ENCODE results near the gene CSF1R.
"Not testable (repeated sequence)": the region's sequence is repeated elsewhere in the genome, so short reads cannot be mapped to it uniquely, and the experiment has no call there.

The CSF1R gene

GRCh38 chr5:150104550-150104870, 18.2 kb upstream of the CSF1R start:
- no peak for DNase-seq (ENCODE audit: low read depth in 2 of 2, low spot score in 1 of 2)

- DNase-seq (ENCODE audit: low read depth in 2 of 2, low spot score in 1 of 2): no peak
These were observed 17.6 kb upstream of the CSF1R start for GRCh38 chr5:150103678-150104549.

GRCh38 chr5:150101023-150101422, 14.7 kb upstream of the CSF1R start:
- DNase-seq (ENCODE audit: low read depth in 2 of 2, low spot score in 1 of 2): no peak

GRCh38 chr5:150097152-150097551, 10.8 kb upstream of the CSF1R start:
- no peak for DNase-seq (ENCODE audit: low read depth in 2 of 2, low spot score in 1 of 2)

- no peak for DNase-seq (ENCODE audit: low read depth in 2 of 2, low spot score in 1 of 2)
These were observed 5.9 kb upstream of the CSF1R start for GRCh38 chr5:150092159-150092787.

- no peak for DNase-seq (ENCODE audit: low read depth in 2 of 2, low spot score in 1 of 2)
These were observed 1.0 kb downstream of the CSF1R start for GRCh38 chr5:150085191-150085912.

- DNase-seq (ENCODE audit: low read depth in 2 of 2, low spot score in 1 of 2): not testable (repeated sequence)
These were observed 1.6 kb downstream of the CSF1R start for GRCh38 chr5:150084754-150085153.

- DNase-seq (ENCODE audit: low read depth in 2 of 2, low spot score in 1 of 2): no peak
These were observed 3.5 kb downstream of the CSF1R start for GRCh38 chr5:150082889-150083288.

GRCh38 chr5:150082374-150082773, 4.0 kb downstream of the CSF1R start:
- no peak for DNase-seq (ENCODE audit: low read depth in 2 of 2, low spot score in 1 of 2)

- no peak for DNase-seq (ENCODE audit: low read depth in 2 of 2, low spot score in 1 of 2)
These were observed 4.6 kb downstream of the CSF1R start for GRCh38 chr5:150081541-150082283.

- no peak for DNase-seq (ENCODE audit: low read depth in 2 of 2, low spot score in 1 of 2)
These were observed 5.5 kb downstream of the CSF1R start for GRCh38 chr5:150080696-150081435.

- DNase-seq (ENCODE audit: low read depth in 2 of 2, low spot score in 1 of 2): no peak
These were observed 6.4 kb downstream of the CSF1R start for GRCh38 chr5:150079909-150080461.

- no peak for DNase-seq (ENCODE audit: low read depth in 2 of 2, low spot score in 1 of 2)
These were observed 7.3 kb downstream of the CSF1R start for GRCh38 chr5:150078802-150079689.

- no peak for DNase-seq (ENCODE audit: low read depth in 2 of 2, low spot score in 1 of 2)
These were observed 8.2 kb downstream of the CSF1R start for GRCh38 chr5:150077996-150078801.

- no peak for DNase-seq (ENCODE audit: low read depth in 2 of 2, low spot score in 1 of 2)
These were observed 9.3 kb downstream of the CSF1R start for GRCh38 chr5:150077060-150077459.

GRCh38 chr5:150075806-150076205, 10.5 kb downstream of the CSF1R start:
- DNase-seq (ENCODE audit: low read depth in 2 of 2, low spot score in 1 of 2): no peak

GRCh38 chr5:150075233-150075632, 11.1 kb downstream of the CSF1R start:
- DNase-seq (ENCODE audit: low read depth in 2 of 2, low spot score in 1 of 2): no peak

- no peak for DNase-seq (ENCODE audit: low read depth in 2 of 2, low spot score in 1 of 2)
These were observed 12.7 kb downstream of the CSF1R start for GRCh38 chr5:150073677-150074076.

Measured in stimulated activated CD8-positive, alpha-beta memory T cell treated with anti-CD3 and anti-CD28 coated beads, Interleukin-4, amount 100 ng/mL, for 4 hours (primary cell).